Measurements from ENCODE around the gene CPEB1.

DNA sequence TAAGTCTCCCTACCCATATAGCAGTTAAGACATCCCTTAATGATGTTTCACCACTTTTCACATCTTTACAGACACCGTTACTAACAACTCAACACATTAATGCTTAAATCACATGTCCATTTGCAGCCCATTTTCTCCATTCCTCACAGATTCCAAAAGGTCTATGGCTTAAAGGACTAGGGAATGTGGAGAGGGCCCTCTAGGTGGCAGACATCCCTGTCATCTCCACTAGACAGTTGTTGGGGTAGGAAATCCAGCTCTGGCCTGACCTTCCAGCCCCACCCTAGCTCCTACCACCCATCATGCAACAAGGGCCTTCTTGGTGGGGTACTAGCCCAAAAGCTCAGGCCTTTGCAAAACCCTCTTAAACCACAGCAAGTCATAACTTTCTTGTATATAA lies 25.2 kb downstream of the CPEB1 start:
- TF ChIP-seq, protein P1, sequence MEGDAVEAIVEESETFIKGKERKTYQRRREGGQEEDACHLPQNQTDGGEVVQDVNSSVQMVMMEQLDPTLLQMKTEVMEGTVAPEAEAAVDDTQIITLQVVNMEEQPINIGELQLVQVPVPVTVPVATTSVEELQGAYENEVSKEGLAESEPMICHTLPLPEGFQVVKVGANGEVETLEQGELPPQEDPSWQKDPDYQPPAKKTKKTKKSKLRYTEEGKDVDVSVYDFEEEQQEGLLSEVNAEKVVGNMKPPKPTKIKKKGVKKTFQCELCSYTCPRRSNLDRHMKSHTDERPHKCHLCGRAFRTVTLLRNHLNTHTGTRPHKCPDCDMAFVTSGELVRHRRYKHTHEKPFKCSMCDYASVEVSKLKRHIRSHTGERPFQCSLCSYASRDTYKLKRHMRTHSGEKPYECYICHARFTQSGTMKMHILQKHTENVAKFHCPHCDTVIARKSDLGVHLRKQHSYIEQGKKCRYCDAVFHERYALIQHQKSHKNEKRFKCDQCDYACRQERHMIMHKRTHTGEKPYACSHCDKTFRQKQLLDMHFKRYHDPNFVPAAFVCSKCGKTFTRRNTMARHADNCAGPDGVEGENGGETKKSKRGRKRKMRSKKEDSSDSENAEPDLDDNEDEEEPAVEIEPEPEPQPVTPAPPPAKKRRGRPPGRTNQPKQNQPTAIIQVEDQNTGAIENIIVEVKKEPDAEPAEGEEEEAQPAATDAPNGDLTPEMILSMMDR (IDR thresholded peaks at IDR 0.05), result no peak
- TF ChIP-seq POLR2A (IDR thresholded peaks at IDR 0.05) (no peak), EP300 (IDR thresholded peaks at IDR 0.05) (no peak)

Measured in suprapubic skin (tissue), 3 donors.